Testis (tissue), 3 donors: ENCODE data around the gene SNAP23. TPM values are rescaled to one million over a fixed set of nuclear protein-coding genes. Genes with fewer than 3 reads are reported as not detected.
A peak's percentile ranks its signal among the peaks of the same experiment; 100 is the strongest.

Experiments
- DNase-seq: peaks from one replicate; pipeline ENCODE4 v3.0.0-alpha.2; 2019
- H3K27ac ChIP-seq, 2 donors: fragments of 200-600 bp; sonication (generic); one replicate each; pipeline ENCODE4 v1.5.1; 2019
- H3K27me3 ChIP-seq: fragments of 200-600 bp; sonication (generic); one replicate; pipeline ENCODE4 v1.5.1; 2019
- H3K36me3 ChIP-seq: fragments of 200-600 bp; sonication (generic); one replicate; pipeline ENCODE4 v1.5.1; 2017; ENCODE audit warnings: low read depth; ENCODE audit errors: missing control alignments
- H3K4me1 ChIP-seq: fragments of 200-600 bp; sonication (generic); one replicate; pipeline ENCODE4 v1.5.1; 2019
- H3K4me3 ChIP-seq, 2 donors: fragments of 200-600 bp; sonication (generic); one replicate each; pipeline ENCODE4 v1.5.1; 2017 to 2019
- H3K9me3 ChIP-seq: fragments of 200-600 bp; sonication (generic); one replicate; pipeline ENCODE4 v1.5.1; 2017
- POLR2A ChIP-seq: fragments of 450-650 bp; IDR thresholded peaks from one replicate; pipeline ENCODE4 v1.6.1; 2017; ENCODE audit warnings: antibody characterized with exemption, mild to moderate bottlenecking, moderate library complexity
- WGBS, 2 donors: methylation state at CpG; one replicate each; pipeline ENCODE4 v1.1.5; 2018; 5-methylcytosine and 5-hydroxymethylcytosine counted together
- intact Hi-C: fragments of 100-400 bp; cut with DNase I; formaldehyde crosslinking; loops from one replicate; pipeline ENCODE4 v1.15.1; 2023; ENCODE audit warnings: low total_unique reads
- polyA plus RNA-seq: library from polyadenylated mRNA; stranded (reverse); fragments of 350-450 nt; fragmentation: Illumina TruSeq; extraction: RNeasy Lipid Tissue Mini Kit (QIAGEN cat#74804); gene quantifications from one replicate; pipeline ENCODE4 v1.2.3, GENCODE V29; 2014; ENCODE audit warnings: low read depth, low replicate concordance; ENCODE audit not compliant: insufficient read depth
- total RNA-seq, 2 donors: library from RNA; depleted of rRNA; stranded (reverse); fragments of >200 nt; gene quantifications; one replicate each; pipeline ENCODE4 v1.2.3, GENCODE V29; 2016
- TF ChIP-seq, protein P1 (sequence below), 3 experiments: fragments of 450-650 bp in 2 of 3; fragments of 200-600 bp in 1 of 3; sonication (generic) in 1 of 3; IDR thresholded peaks; one replicate each; pipeline ENCODE4 v1.5.1; 2016 to 2019; ENCODE audit warnings: antibody characterized with exemption in 3 of 3, mild to moderate bottlenecking in 2 of 3, moderate library complexity in 1 of 3

The SNAP23 gene
- total and polyA plus RNA-seq, 3 donors from 2014 or later = 99.4 to 114 (median 101) TPM

GRCh38 chr15:42450425-42450790, 45.0 kb upstream of the SNAP23 start:
- H3K4me1 ChIP-seq = no peaks in the 10 kb centered on the region
- DNase-seq = no peak
- 95 to 96% methylated on average over 4 of the region's 4 CpGs for WGBS, 2 donors
- intact Hi-C loops = no loop called here
- no peak overlapping the region for H3K4me3 ChIP-seq
- H3K9me3 ChIP-seq = no peaks in the 10 kb centered on the region
- no peak overlapping the region for H3K27ac ChIP-seq
- H3K36me3 ChIP-seq = peaks cover 5% of the 10 kb centered on the region
- no peaks in the 10 kb centered on the region for H3K27me3 ChIP-seq
- TF ChIP-seq, protein P1, sequence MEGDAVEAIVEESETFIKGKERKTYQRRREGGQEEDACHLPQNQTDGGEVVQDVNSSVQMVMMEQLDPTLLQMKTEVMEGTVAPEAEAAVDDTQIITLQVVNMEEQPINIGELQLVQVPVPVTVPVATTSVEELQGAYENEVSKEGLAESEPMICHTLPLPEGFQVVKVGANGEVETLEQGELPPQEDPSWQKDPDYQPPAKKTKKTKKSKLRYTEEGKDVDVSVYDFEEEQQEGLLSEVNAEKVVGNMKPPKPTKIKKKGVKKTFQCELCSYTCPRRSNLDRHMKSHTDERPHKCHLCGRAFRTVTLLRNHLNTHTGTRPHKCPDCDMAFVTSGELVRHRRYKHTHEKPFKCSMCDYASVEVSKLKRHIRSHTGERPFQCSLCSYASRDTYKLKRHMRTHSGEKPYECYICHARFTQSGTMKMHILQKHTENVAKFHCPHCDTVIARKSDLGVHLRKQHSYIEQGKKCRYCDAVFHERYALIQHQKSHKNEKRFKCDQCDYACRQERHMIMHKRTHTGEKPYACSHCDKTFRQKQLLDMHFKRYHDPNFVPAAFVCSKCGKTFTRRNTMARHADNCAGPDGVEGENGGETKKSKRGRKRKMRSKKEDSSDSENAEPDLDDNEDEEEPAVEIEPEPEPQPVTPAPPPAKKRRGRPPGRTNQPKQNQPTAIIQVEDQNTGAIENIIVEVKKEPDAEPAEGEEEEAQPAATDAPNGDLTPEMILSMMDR (IDR thresholded peaks at IDR 0.05) = no peak
- TF ChIP-seq POLR2A = no peak

DNA sequence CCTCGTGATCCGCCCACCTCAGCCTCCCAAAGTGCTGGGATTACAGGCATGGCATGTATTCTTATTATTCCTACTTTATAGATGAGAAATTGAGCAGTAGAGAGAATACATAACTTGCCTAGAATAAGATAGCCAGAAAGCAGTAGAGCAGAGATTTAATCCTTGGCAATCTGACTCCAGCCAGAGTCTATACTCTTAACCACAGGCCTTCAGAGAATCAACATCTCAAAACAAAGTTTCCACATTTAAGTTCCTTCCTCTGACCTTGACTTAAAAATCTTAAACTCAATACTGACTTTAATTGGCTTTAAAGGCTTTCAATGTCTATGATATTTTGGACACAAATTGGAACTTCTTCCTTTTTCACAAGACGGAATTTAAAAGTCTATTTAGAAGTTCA, 41.6 kb upstream of the SNAP23 start:
- H3K27me3 ChIP-seq = no peaks in the 10 kb centered on the region
- intact Hi-C loops = no loop called here
- peaks cover 21% of the 10 kb centered on the region for H3K4me1 ChIP-seq
- H3K36me3 ChIP-seq = peaks cover 5% of the 10 kb centered on the region
- H3K4me3 ChIP-seq = no peak overlapping the region
- DNase-seq = no peak
- WGBS, 2 donors = 94 to 95% methylated on average over 3 of the region's 3 CpGs
- H3K9me3 ChIP-seq = no peaks in the 10 kb centered on the region
- TF ChIP-seq, protein P1 (IDR thresholded peaks at IDR 0.05) = no peak
- TF ChIP-seq POLR2A = no peak
- H3K27ac ChIP-seq = no peak overlapping the region

- no peak overlapping the region for H3K4me3 ChIP-seq
- no peak for TF ChIP-seq POLR2A
- TF ChIP-seq, protein P1 (IDR thresholded peaks at IDR 0.05) = no peak
- H3K9me3 ChIP-seq = no peaks in the 10 kb centered on the region
- no peak for DNase-seq
- peaks cover 26% of the 10 kb centered on the region for H3K4me1 ChIP-seq
- intact Hi-C loops = no loop called here
- H3K27me3 ChIP-seq = no peaks in the 10 kb centered on the region
- no peaks in the 10 kb centered on the region for H3K36me3 ChIP-seq
- peak overlapping the region; percentile 56 to 87 for H3K27ac ChIP-seq
Measured at GRCh38 chr15:42456531-42456930, 38.9 kb upstream of the SNAP23 start.

GRCh38 chr15:42456971-42457370, 38.5 kb upstream of the SNAP23 start:
- no peak overlapping the region for H3K4me3 ChIP-seq
- WGBS, 2 donors = 35 to 44% methylated on average over 3 of the region's 3 CpGs
- no peaks in the 10 kb centered on the region for H3K36me3 ChIP-seq
- intact Hi-C loops = no loop called here
- H3K27ac ChIP-seq = peak overlapping the region; percentile 56 to 87
- peaks cover 26% of the 10 kb centered on the region for H3K4me1 ChIP-seq
- no peaks in the 10 kb centered on the region for H3K9me3 ChIP-seq
- no peak for DNase-seq
- TF ChIP-seq, protein P1 (IDR thresholded peaks at IDR 0.05) = no peak
- TF ChIP-seq POLR2A = no peak
- no peaks in the 10 kb centered on the region for H3K27me3 ChIP-seq
